ENCODE data around the gene RIPPLY2. TPM values are rescaled to one million over a fixed set of nuclear protein-coding genes. Genes with fewer than 3 reads are reported as not detected.

The RIPPLY2 gene
- total and polyA plus RNA-seq, 9 of the 15 experiments (the other 6 are each of a cell fraction or from before 2014, with no cell fraction given): not detected

GRCh38 chr6:83859410-83860358 is 6.5 kb downstream of the RIPPLY2 start, which contains the start of gene CYB5R4 (continued):
- TF ChIP-seq CUX1 (CRISPR knock-in tag; IDR thresholded peaks at IDR 0.05) (peak; percentile 94), SAP30 (IDR thresholded peaks at IDR 0.05; ENCODE audit: borderline replicate concordance, insufficient read depth, low read depth, low read length, poor library complexity, severe bottlenecking) (peak; percentile 93), NELFE (IDR thresholded peaks at IDR 0.05; ENCODE audit: insufficient read depth, insufficient read length) (no peak), KLF13 (tag; IDR thresholded peaks at IDR 0.05; ENCODE audit: borderline replicate concordance, low read depth) (0 out of 2 replicates have a peak, but pooled peaks have one; percentile 39), TSC22D4 (tag; IDR thresholded peaks at IDR 0.05) (no peak), POLR2AphosphoS2 (IDR thresholded peaks at IDR 0.05; ENCODE audit: low read length) (no peak), TRIM28 (IDR thresholded peaks at IDR 0.05) (no peak), ZNF134 (CRISPR knock-in tag; conservative IDR thresholded peaks at IDR 0.05) (peak; percentile 66; the same call in 1 of the 2 replicates), CREBBP (IDR thresholded peaks at IDR 0.05; ENCODE audit: low read depth, low read length) (no peak), TAF15 (IDR thresholded peaks at IDR 0.05; ENCODE audit: low read depth, low read length) (no peak), DEAF1 (CRISPR knock-in tag; IDR thresholded peaks at IDR 0.05) (0 out of 2 replicates have a peak, but pooled peaks have one; percentile 16), ZNF165 (CRISPR knock-in tag; IDR thresholded peaks at IDR 0.05; ENCODE audit: borderline replicate concordance) (peak; percentile 88; the same call in 1 of the 2 replicates), TCF7 (IDR thresholded peaks at IDR 0.05; ENCODE audit: borderline replicate concordance) (peak; percentile 99), BRF2 (IDR thresholded peaks at IDR 0.05; ENCODE audit: borderline replicate concordance, insufficient read depth, insufficient read length) (no peak), ZNF175 (CRISPR knock-in tag; IDR thresholded peaks at IDR 0.05; ENCODE audit: low read depth) (peak; percentile 98), NR2F6 (CRISPR knock-in tag; IDR thresholded peaks at IDR 0.05) (no peak), ZNF212 (CRISPR knock-in tag; IDR thresholded peaks at IDR 0.05) (no peak), CBX1 (IDR thresholded peaks at IDR 0.05; ENCODE audit: low read depth) (no peak; the same call in none of the 2 replicates)
